Mesendoderm (in vitro differentiated cells): ENCODE results near the gene RABGAP1L.
A peak's percentile ranks its signal among the peaks of the same experiment; 100 is the strongest.

Source experiments
- DNase-seq: peaks from one replicate; pipeline ENCODE4 v3.0.0; 2013
- H2AK5ac ChIP-seq: 2 replicates; pipeline ENCODE4 v1.6.1; 2013; ENCODE audit warnings: low read length, inconsistent platforms
- H2BK120ac ChIP-seq: 2 replicates; pipeline ENCODE4 v1.6.1; 2013; ENCODE audit warnings: low read depth, mild to moderate bottlenecking, low read length, moderate library complexity, mixed read lengths
- H2BK15ac ChIP-seq: replicated peaks from 2 replicates; pipeline ENCODE4 v1.6.1; 2013; ENCODE audit warnings: low read depth, mild to moderate bottlenecking, moderate library complexity
- H2BK5ac ChIP-seq: 2 replicates; pipeline ENCODE4 v1.6.1; 2013; ENCODE audit warnings: low read length, inconsistent platforms
- H3K18ac ChIP-seq: 2 replicates; pipeline ENCODE4 v1.6.1; 2013; ENCODE audit warnings: mild to moderate bottlenecking, low read length, mixed read lengths
- H3K23ac ChIP-seq: one replicate; pipeline ENCODE4 v1.6.1; 2013; ENCODE audit warnings: low read length
- H3K27ac ChIP-seq: 2 replicates; pipeline ENCODE4 v1.5.1; 2013; ENCODE audit warnings: low read depth, mild to moderate bottlenecking, inconsistent platforms, low read length, moderate library complexity
- H3K27me3 ChIP-seq: 2 replicates; pipeline ENCODE4 v1.6.1; 2013; ENCODE audit warnings: low read length, control low read depth, mild to moderate bottlenecking, inconsistent platforms; ENCODE audit not compliant: insufficient read depth, poor library complexity
- H3K36me3 ChIP-seq: 2 replicates; pipeline ENCODE4 v1.6.1; 2013; ENCODE audit warnings: low read length, inconsistent platforms; ENCODE audit not compliant: control insufficient read depth, insufficient read depth
- H3K4ac ChIP-seq: one replicate; pipeline ENCODE4 v1.6.1; 2013; ENCODE audit warnings: low read depth, mild to moderate bottlenecking, low read length, moderate library complexity
- H3K4me1 ChIP-seq: 2 replicates; pipeline ENCODE4 v1.6.1; 2013; ENCODE audit warnings: low read depth, low read length, inconsistent platforms; ENCODE audit not compliant: control insufficient read depth
- H3K4me2 ChIP-seq: 2 replicates; pipeline ENCODE4 v1.6.1; 2013; ENCODE audit warnings: low read length
- H3K4me3 ChIP-seq: 2 replicates; pipeline ENCODE4 v1.5.1; 2013; ENCODE audit warnings: mild to moderate bottlenecking, low read length
- H3K56ac ChIP-seq: one replicate; pipeline ENCODE4 v1.6.1; 2013; ENCODE audit warnings: low read length
- H3K79me1 ChIP-seq: 2 replicates; pipeline ENCODE4 v1.6.1; 2013; ENCODE audit warnings: low read length, inconsistent platforms
- H3K79me2 ChIP-seq: 2 replicates; pipeline ENCODE4 v1.6.1; 2013; ENCODE audit warnings: mild to moderate bottlenecking, low read length; ENCODE audit not compliant: control insufficient read depth, insufficient read depth
- H3K9ac ChIP-seq: 2 replicates; pipeline ENCODE4 v1.6.1; 2013; ENCODE audit warnings: low read length, inconsistent platforms
- H4K5ac ChIP-seq: one replicate; pipeline ENCODE4 v1.6.1; 2013; ENCODE audit warnings: low read length
- H4K8ac ChIP-seq: one replicate; pipeline ENCODE4 v1.6.1; 2013; ENCODE audit warnings: low read depth, mild to moderate bottlenecking, control low read depth, low read length, moderate library complexity
- WGBS: extraction: QIAGEN DNeasy Blood & Tissue Kit; methylation state at CpG from one replicate; pipeline ENCODE4 v1.1.7; 2013; ENCODE audit warnings: low lambda C conversion rate, missing lambda C conversion rate; ENCODE audit not compliant: insufficient coverage; ENCODE audit errors: extremely low coverage; 5-methylcytosine and 5-hydroxymethylcytosine counted together

RABGAP1L gene

DNA sequence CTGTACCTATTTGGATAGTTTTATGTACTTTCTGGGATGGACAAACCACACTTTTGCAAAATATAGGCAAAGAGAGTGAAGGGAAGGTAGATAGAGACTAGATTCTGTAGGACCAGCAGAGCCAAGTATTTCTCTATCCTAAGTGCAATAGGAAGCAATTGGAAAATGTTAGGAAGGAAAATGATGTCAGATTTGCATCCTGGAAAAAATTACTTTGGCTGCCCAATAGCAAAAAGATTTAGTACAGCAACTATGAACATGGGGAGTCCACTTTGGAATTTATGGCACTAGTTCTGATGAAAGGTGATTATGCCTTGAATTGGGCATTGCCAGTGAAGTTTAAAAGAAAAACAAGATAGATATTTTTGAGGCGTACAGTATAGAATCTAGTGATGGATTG lies 789.7 kb downstream of the RABGAP1L start:
- Histone ChIP-seq H3K56ac (no peak overlapping the region), H3K4me1 (no peaks in the 10 kb centered on the region), H4K5ac (no peak overlapping the region), H3K36me3 (no peaks in the 10 kb centered on the region), H3K79me2 (no peaks in the 10 kb centered on the region), H3K4ac (no peak overlapping the region), H3K27ac (no peak overlapping the region), H3K4me3 (no peak overlapping the region), H3K9ac (no peak overlapping the region), H3K23ac (no peak overlapping the region), H2AK5ac (no peak overlapping the region), H3K4me2 (no peak overlapping the region), H2BK15ac (no peak overlapping the region), H2BK5ac (no peak overlapping the region), H2BK120ac (no peak overlapping the region), H3K18ac (no peak overlapping the region), H4K8ac (no peak overlapping the region), H3K27me3 (no peaks in the 10 kb centered on the region), H3K79me1 (no peaks in the 10 kb centered on the region)
- no CpG with 5 or more reads among the region's 1 CpG for WGBS
- no peak for DNase-seq

DNA sequence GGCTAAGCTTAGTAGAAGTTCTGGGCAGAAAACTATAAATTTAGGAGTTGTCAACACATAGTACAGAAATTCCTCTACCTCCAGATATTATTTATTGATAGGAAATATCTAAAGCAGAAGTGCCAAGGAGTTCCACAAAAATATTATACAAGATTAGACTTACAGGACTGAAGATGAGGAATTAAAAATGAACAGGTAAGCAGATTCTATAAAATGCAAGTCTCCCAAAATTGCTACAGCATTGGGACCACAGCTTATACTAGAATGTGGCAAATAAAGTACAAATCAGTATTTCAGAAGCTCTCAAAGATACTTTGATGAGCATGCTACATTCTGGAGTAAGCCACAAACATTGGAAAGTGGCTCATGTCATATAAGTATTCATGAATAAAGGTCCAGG lies 790.3 kb downstream of the RABGAP1L start:
- H3K9ac ChIP-seq: no peak overlapping the region
- H2BK15ac ChIP-seq: no peak overlapping the region
- no peak overlapping the region for H3K4me2 ChIP-seq
- H3K4ac ChIP-seq: no peak overlapping the region
- H3K23ac ChIP-seq: no peak overlapping the region
- H3K27me3 ChIP-seq: no peaks in the 10 kb centered on the region
- no peak overlapping the region for H2AK5ac ChIP-seq
- H3K4me1 ChIP-seq: no peaks in the 10 kb centered on the region
- no peak overlapping the region for H4K8ac ChIP-seq
- H2BK5ac ChIP-seq: no peak overlapping the region
- DNase-seq: no peak
- no peak overlapping the region for H3K27ac ChIP-seq
- no peak overlapping the region for H3K56ac ChIP-seq
- no peaks in the 10 kb centered on the region for H3K36me3 ChIP-seq
- no peaks in the 10 kb centered on the region for H3K79me1 ChIP-seq
- H4K5ac ChIP-seq: no peak overlapping the region
- H3K4me3 ChIP-seq: no peak overlapping the region
- H3K18ac ChIP-seq: no peak overlapping the region
- no peak overlapping the region for H2BK120ac ChIP-seq
- H3K79me2 ChIP-seq: no peaks in the 10 kb centered on the region

DNA sequence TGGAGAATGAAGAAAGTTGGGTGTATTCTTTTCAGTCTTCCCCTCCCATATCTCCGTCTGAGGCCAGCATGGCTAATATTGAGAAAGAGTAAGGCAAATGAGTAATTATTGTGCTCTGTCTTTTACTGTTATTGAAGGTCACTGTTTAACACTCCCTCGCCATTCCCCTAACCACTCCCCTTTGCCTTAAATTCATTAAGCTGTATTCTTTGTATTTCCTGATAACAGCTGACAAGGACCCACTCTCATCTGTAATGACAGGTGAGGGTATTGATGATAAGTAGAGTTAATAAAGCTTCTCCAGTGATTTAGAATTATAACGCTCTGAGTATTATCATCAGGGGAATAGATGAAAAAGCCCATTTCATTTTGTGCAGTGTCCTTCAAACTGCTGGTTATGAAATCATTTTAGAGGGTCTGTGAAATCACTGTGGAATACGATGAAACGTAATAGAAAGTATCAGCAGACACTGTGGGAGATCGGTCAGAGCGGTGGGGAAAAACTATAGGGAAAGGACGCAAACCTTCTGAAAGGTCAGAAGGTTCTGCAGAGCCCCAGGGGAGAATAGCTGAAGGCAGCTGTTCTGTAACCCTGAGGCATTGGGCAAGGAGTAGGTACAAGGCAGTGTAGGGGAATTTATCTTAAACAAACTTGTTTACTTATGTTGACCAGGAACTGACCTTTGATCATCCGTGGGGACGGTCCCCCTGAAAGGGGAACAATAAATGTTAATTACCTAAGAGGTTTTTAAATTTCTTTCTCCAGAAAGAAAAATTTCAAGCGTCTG lies 794.2 kb downstream of the RABGAP1L start:
- no peaks in the 10 kb centered on the region for H3K79me1 ChIP-seq
- no peak overlapping the region for H3K9ac ChIP-seq
- no peak overlapping the region for H3K4me3 ChIP-seq
- H3K36me3 ChIP-seq: no peaks in the 10 kb centered on the region
- H2BK120ac ChIP-seq: no peak overlapping the region
- H2AK5ac ChIP-seq: no peak overlapping the region
- no peak overlapping the region for H3K23ac ChIP-seq
- no peaks in the 10 kb centered on the region for H3K79me2 ChIP-seq
- no CpG with 5 or more reads among the region's 11 CpGs for WGBS
- no peaks in the 10 kb centered on the region for H3K27me3 ChIP-seq
- no peak overlapping the region for H2BK15ac ChIP-seq
- no peak overlapping the region for H4K8ac ChIP-seq
- H4K5ac ChIP-seq: no peak overlapping the region
- no peak overlapping the region for H3K27ac ChIP-seq
- no peak for DNase-seq
- no peaks in the 10 kb centered on the region for H3K4me1 ChIP-seq
- no peak overlapping the region for H3K18ac ChIP-seq
- no peak overlapping the region for H3K56ac ChIP-seq
- H3K4ac ChIP-seq: no peak overlapping the region
- H3K4me2 ChIP-seq: no peak overlapping the region
- no peak overlapping the region for H2BK5ac ChIP-seq

DNA sequence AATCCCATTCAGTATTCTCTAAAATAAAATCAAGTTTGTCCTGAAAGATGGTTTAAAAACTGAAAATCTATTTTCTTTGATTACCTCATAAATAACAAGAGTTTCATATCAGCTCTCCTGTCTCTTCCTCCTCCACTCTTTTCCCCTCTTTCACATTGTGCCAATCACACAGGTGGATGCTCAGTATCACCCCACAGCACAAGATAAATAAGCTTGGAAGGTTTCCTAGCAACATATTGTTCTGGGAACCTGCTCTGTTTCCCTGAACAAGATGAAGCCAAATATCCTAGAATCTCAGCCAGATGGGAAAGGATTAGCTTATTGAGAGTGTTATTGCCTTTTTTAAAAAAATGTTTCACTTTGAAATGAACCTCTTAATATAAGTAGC lies 794.7 kb downstream of the RABGAP1L start:
- Histone ChIP-seq H3K79me1 (no peaks in the 10 kb centered on the region), H3K23ac (no peak overlapping the region), H3K4me2 (no peak overlapping the region), H3K18ac (no peak overlapping the region), H3K27me3 (no peaks in the 10 kb centered on the region), H3K9ac (no peak overlapping the region), H2AK5ac (no peak overlapping the region), H3K36me3 (no peaks in the 10 kb centered on the region), H4K8ac (no peak overlapping the region), H3K4me3 (no peak overlapping the region), H3K4ac (no peak overlapping the region), H3K4me1 (no peaks in the 10 kb centered on the region), H2BK15ac (no peak overlapping the region), H3K56ac (no peak overlapping the region), H4K5ac (no peak overlapping the region), H2BK120ac (no peak overlapping the region), H2BK5ac (no peak overlapping the region), H3K79me2 (no peaks in the 10 kb centered on the region), H3K27ac (no peak overlapping the region)
- DNase-seq: peak; percentile 57

DNA sequence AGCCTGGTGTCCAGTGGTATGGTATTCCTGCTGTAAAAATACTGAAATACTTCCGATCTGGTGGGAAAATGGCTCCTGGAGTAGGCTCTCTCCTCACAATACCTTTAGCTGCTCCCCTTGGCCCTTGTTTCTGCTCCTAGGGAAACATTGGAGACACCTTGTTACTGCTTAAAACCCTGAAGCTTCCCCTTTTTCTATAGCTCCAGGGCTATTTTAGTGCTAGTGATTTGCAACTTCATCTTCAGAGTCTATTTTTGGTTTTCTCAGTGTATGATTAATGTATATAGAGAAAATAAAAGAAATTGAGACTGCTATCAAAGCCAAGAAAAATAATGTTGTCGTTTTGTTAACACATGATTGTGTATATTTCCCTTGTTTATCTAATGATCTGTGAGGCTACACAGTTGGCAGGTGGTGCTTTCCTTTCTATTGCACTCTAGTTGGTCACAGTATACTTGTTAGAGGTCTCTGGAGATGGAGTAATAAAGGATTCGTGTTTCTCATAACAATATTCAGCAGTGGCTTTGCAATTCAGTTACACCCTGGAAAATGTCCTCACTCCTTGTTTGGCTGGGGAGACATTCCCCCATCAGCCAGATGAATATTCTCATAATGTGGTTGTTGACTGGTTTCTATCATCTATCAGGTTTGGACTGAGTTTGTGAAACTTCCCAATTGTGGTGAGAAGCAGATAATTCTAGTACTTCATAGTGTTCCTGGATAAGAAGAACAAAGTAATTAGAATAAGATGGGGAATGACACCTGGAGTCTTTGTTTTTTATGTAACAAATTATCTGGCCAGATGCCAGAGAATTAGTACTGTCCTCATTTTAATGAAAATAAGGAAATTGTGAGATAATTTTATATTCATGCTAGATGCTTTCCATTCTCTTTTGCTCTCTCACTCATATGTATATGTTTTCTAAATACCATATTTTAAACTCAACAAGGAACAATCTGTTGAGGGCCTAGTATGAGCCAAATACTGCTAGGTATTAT lies 795.6 kb downstream of the RABGAP1L start:
- H2AK5ac ChIP-seq: no peak overlapping the region
- no peaks in the 10 kb centered on the region for H3K79me1 ChIP-seq
- H2BK15ac ChIP-seq: no peak overlapping the region
- no peak overlapping the region for H3K4me3 ChIP-seq
- H2BK120ac ChIP-seq: no peak overlapping the region
- no peak overlapping the region for H3K23ac ChIP-seq
- H3K56ac ChIP-seq: no peak overlapping the region
- H3K36me3 ChIP-seq: no peaks in the 10 kb centered on the region
- no peaks in the 10 kb centered on the region for H3K4me1 ChIP-seq
- H3K27me3 ChIP-seq: no peaks in the 10 kb centered on the region
- H3K79me2 ChIP-seq: no peaks in the 10 kb centered on the region
- no peak overlapping the region for H4K8ac ChIP-seq
- H3K18ac ChIP-seq: no peak overlapping the region
- H2BK5ac ChIP-seq: no peak overlapping the region
- no peak overlapping the region for H3K4ac ChIP-seq
- H3K9ac ChIP-seq: no peak overlapping the region
- no peak overlapping the region for H3K4me2 ChIP-seq
- H4K5ac ChIP-seq: no peak overlapping the region
- WGBS: no CpG with 5 or more reads among the region's 3 CpGs
- no peak overlapping the region for H3K27ac ChIP-seq
- DNase-seq: no peak
